ENCODE measurements around the gene LINC00237.

The LINC00237 gene

DNA sequence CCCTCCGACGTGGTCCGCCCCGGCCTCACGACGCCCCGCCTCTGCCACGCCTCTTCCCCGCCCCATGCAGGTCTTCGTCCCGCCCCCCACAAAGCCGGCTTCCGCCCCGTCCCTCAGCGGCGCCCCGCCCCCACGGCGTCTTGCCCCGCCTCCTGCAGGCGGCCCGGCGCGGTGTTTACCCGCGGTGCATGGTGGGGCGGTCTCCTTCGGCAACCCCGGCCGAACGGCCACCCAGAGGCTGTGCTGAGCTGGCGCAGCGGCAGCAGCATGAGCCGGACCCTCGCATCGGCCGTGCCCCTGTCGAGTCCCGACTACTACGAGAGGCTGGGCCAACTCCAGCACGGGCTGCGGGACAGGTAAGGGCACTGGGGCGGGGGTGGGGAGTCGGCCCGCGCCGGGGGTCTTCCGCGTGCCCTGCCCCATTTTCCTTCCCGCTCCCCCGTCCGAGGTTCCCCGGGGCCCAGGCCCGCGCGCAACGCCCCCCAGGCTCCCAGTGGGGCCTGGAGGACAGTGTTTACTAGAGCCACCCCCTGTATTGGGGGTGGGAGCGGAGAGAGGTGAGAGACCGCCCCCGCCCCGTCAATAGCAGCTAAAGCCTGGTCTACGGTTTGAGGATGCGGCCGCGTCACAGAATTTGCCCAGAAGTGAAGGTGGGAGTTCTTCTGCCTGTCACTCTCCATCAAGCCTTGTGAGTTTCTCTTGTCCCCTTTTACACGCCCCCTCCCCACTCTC is 19.9 kb upstream of the LINC00237 start, which contains the start of gene KIZ:
TSS of gene KIZ (plus strand) at position 234 of the 732 bp plus-strand sequence. CDS start at position 268, 34 bp downstream.
- peak; percentile 100 for ATAC-seq
- peak; percentile 99 for DNase-seq

DNA sequence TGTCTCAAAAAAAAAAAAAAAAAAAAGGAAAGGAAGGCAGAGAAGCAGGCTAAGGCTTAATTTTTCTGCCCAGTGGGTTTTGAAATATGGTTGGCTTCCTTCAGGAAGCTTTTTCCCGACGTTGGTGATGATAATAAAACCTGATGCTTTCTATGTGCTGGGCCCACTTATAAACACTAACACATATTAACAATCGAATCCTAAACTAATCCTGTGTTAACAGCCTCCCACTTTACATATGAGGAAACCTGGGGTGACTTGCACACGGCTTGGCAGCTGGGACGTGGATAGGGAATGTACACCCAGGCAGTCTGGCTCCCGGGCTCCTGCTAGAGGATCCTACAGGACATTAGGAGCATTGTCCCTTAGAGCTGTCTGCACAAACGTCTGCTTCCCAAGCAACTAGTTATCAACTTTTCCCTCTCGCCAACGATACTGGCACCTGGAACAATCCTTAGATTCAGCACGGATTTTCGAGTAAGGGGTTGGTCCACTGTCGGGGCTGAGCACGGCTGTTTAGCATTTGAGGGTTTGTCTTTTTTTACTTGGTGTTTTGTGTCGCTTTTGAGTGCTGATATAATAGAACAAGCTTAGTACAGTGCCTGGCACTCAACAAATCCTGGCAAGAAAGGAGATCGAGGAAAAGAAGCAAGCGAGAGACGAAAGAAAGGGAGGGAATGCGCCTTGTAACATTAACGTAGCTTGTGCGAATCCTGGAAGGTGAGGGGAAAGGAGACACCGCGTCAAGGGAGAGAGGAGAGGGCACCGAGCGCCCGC is 19.1 kb upstream of the LINC00237 start:
- DNase-seq (no peak), ATAC-seq (peak; percentile 3)

DNA sequence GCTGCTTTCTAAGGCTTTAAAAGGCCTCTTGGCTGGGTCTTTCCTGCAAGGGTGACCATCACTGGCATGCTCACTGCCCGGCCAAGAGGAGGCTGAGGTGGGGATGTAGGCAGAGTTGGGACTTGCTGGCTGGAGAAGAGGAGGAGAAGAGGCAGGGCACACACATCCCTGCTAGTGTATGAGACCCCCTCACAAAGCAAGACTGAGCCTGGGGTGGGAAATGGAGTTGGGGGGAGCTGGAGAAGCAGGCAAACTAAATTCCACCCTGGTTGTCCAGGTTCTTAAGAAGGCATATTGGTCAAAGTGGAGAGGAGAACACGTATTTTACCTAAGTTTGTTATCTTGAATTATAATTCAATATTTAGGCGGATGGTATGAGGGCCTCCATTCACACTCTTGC is 18.0 kb upstream of the LINC00237 start:
- ATAC-seq: no peak
- no peak for DNase-seq

DNA sequence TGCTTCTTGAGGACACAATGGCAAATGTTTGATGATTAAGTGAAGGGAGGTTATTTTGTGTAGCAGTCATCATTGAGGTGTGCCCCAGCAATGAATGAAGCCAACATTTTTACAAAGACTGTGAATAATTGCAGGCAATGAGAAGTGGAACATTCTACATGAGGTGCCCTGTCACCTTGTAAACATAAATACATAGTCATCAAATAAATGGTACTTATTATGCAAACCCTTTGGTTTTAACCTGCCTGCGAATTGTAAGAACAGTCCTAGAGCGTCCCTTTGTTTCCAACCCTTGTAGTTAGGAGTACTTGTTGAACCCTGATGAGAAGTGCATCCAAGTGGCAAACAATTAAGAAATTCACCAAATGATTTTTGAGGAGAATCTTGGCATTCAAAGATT is 12.6 kb upstream of the LINC00237 start:
- ATAC-seq (no peak), DNase-seq (no peak)

GRCh38 chr20:21118138-21118537 is 12.0 kb upstream of the LINC00237 start:
- ATAC-seq: peak; percentile 19
- DNase-seq: no peak

GRCh38 chr20:21117521-21117920 is 11.4 kb upstream of the LINC00237 start:
- DNase-seq: no peak
- no peak for ATAC-seq

DNA sequence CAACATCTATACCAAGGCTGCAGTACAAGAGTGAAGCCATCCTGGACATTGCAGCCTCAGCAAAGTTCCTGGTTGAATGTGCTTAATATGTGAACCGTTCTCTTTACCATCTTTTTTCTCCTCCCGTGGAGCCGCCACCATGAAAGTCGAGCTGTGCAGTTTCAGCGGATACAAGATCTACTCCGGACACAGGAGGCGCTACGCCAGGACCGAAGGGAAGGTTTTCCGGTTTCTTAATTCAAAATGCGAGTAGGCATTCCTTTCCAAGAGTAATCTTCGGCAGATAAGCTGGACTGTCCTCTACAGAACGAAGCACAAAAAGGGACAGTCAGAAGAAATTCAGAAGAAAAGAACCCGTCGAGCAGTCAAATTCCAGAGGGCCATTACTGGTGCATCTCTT is 8.4 kb upstream of the LINC00237 start:
- no peak for ATAC-seq
- DNase-seq: no peak

GRCh38 chr20:21113697-21114096 is 7.5 kb upstream of the LINC00237 start:
- no peak for DNase-seq
- no peak for ATAC-seq

- ATAC-seq: no peak
- DNase-seq: no peak
Observed at GRCh38 chr20:21111416-21111815, 5.3 kb upstream of the LINC00237 start.

GRCh38 chr20:21110811-21111210 is 4.7 kb upstream of the LINC00237 start:
- DNase-seq (no peak), ATAC-seq (no peak)

DNA sequence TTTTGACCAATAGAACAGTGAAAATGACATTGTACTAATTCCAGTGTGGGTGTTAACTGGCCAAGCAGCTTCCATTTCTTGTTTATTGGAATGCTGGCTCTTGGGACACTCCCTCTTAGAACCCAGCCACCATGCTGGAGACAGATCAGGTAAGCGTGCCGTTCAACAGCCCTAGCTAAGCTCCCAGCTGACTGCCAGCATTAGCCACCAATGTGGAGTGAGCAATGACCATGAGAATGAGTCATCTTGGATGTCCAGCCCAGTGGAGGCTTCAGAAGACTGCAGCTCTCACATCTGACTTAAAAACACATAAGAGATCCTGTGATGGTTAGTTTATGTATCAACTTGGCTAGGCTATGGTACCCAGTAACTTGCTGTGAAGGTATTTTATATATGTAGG is 3.0 kb upstream of the LINC00237 start:
- ATAC-seq (no peak), DNase-seq (no peak)

DNA sequence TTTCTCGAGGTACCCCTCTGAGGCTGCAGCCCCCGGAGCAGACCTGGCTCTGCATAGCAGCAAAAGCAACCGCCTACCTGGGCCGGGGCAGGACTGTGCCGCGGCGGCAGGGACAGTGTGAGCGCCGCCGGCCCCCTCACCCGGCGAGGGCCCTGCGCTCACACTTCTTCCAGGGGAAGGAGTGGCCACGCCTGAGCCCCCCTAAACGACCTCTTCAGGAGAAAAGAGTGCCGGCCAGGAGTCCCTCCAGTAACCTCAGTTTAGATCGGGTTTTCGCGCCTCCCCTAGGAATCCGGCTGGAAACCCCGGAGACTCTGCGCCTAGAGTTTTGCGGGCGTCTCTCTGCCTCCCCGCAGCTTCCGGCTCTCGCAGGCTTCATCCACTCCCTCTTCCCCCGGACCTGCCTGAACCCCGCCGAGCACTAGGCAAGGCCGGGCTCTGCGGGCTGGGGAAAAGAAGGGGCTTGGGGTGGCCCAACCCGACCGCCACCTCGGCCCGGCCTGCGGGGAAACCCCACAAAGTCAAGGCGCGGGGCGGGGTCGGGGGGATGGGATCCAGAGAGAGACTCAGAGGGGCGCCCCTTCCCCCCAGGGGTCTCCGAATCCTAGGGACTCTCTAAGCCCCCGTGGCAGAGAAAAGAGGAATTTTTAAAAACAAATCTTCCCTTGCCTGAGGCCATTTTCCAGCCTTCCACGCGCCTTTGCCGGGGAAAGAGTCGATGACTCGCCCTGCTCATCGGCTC is 558 bp downstream of the LINC00237 start:
- no peak for DNase-seq
- no peak for ATAC-seq

DNA sequence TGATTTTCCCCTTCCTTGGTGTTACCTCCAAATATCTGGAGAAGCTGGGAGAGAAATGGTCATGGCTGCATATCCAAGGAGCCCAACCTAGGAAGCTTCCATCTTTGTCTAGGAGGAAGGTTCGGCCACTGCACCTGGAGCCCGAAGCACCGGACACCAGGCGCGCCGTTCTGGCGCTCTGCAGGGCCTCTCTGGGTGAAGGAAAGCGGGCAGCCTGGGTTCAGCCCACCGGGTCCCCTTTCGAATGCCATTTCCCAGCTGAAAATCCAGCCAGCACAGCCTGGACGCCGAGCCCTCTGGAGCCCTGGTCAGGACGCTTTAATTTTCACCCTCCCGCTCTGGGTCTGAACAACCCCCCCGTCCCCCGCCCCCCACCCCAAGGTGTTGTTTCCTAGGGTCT is 1.2 kb downstream of the LINC00237 start:
- DNase-seq (no peak), ATAC-seq (no peak)

DNA sequence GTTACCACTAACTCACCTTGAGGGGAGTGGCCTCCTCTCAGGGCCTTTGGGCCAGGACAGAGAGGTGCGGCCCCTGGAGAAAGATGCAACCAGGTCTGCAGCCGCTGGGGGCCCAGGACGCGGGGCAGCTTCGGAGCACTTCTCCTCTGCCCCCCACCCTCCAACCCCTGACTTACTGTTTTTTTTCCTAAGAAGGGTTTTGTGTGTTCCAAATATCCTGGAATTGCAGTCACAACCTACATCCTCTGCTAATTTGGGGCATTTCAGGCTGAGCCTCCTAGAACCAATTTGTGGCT is 1.7 kb downstream of the LINC00237 start:
- ATAC-seq: no peak
- DNase-seq: no peak

GRCh38 chr20:21103582-21104465 is 2.3 kb downstream of the LINC00237 start:
- peak; percentile 19 for DNase-seq

DNA sequence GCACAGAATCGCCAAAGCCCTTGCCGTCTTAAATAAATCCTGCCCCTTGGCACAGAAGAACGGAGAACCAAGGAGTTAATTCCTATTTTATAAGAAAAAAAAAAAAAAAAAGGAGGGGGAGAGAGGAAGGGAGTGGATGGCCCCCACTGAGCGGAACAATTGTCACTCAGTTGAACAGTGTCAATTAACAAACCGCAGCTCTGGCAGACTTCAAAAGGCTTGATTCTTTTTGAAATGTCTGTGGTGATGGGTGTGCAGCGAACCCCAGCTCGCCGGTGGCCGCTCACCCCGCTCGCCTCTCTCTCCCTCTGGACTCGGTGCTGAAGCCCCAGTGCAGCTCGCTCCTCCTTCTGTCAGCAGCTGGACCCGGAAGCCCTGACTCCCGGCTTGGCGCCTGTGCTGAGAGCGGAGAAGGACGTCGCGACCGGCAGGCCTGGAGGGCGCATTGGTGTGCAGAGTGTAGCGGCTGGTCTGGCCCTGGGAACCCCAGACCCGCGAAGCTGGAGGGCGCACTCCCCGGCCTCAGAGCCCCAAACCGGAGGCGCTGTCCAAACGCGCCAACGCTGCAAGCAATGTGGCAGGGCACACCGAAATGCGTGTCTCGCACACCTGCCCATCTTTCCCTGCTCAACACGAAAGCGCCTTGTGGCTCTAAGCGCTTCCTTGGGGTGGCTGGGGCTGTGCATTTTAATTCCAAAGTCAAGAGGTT is 3.4 kb downstream of the LINC00237 start:
- ATAC-seq (peak; percentile 22), DNase-seq (peak; percentile 37)

More at GRCh38 chr20:21103582-21104465, 2.3 kb downstream of the LINC00237 start:
- no peak for ATAC-seq

DNA sequence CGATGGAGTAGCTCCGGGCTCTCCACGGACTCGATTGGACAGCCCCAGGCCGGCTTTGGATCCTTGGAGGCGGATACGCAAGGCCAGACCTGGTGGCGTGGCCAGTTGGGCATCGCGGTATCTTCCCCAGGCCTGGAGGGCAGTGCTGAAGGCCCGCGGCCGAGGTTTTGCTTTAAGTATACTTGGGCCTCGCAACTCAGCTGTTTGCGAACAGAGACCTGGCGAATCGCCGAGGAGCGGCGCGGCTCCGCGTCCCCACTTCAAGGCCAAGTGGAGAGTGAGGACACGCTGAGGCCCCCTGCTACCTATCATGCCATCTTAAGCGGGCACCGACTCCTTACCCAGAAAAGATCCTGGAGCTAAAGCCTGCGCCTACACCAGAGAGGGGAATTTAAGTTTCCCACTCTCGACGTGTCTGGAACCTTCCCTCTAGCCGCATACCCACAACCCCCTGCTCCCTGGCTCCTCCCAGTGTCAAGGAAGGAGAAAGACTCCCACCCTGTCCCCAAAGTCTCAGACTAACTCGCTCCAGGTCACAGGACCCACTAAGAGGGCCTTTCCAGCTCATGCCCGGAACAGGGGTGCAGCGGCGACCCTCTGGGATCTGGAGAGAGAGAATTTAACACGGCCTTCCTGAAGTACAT is 4.1 kb downstream of the LINC00237 start:
- ATAC-seq: no peak
- DNase-seq: peak; percentile 19

DNA sequence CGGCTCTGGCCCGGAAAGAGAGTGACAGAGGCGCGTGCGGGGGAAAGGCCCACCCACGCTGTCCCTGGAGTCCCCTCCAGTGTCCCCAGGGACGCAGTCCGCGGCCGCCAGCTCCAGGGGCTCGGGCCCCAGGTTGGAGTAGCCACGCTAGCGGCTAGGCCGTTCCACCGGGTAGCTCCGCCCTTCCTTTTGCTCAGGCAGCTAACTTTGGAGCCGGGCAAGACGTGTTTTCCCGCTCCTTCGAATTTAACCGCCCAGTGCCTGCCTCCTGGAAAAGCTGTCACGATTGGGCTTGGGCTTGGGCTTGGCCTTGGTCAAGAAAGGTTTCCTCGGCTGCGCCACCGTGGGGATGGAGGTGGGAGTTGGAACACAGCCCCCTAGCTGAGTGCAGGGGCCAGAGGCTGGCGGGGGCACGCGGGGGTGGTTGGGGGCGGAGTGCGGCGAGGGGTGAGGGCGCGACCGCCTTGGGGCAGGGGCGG is 4.7 kb downstream of the LINC00237 start:
- DNase-seq (peak; percentile 17), ATAC-seq (no peak)

DNA sequence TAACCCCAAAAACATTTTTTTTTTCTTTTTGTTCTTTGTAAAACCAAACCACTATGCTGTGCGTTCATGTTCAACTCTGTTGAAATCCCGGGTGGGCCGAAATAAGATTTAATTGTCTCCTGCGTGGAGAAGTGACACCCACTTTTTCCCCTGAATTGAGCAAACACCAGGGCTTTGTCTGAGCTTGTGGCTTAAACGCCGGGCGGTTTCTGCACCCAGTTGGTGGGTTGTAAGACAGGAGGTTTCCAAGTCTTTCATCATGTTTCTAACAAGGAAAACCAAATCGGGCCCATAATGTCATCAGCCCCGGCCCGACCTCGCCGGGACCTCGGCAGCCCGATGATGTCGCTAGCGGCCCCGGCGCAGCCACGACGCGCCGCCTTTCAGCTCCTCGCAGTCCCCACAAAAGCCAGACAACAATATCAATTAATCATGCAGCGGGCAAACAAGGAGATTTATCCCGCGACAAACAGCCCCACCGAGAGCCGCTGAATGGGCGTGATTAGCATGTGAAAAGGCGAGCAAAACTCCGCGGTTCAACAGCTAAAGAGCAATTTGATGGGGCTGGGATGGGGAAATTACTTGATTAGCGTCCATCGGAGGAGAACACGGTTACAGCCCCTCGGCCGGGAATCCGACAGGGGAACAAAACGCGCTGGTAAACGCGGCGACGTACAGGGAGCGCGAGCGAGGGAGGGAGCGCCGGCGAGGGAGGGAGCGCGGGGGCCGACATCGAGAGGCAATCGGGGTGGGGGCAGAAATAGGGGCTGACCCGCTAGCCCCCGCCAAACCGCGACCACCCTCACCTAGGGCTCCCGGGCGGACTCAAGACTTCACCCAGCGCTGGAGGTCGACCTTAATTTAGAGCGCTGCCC is 5.3 kb downstream of the LINC00237 start:
- DNase-seq: peak; percentile 32
- no peak for ATAC-seq

All from stimulated activated naive CD8-positive, alpha-beta T cell treated with anti-CD3 and anti-CD28 coated beads, Interleukin-15, Interleukin-2, amounts not matched to agents 100 U/mL and 50 U/mL, for 24 hours (primary cell).